LHCN-M2 (cell line): ENCODE measurements around the gene PRKG1. TPM values are rescaled to one million over a fixed set of nuclear protein-coding genes. Genes with fewer than 3 reads are reported as not detected.
"Not testable (repeated sequence)": the region's sequence is repeated elsewhere in the genome, so short reads cannot be mapped to it uniquely, and the experiment has no call there.

ENCODE experiments used
- DNase-seq: peaks from one replicate; pipeline ENCODE4 v3.0.0-alpha.2; 2012; ENCODE audit warnings: low read depth
- total RNA-seq: library from RNA; depleted of rRNA; stranded (reverse); fragments of >200 nt; gene quantifications from 2 replicates; pipeline ENCODE4 v1.2.3, GENCODE V29; 2014

PRKG1 gene
- total RNA-seq, 1 experiment from 2014 or later: 6.4 TPM

DNA sequence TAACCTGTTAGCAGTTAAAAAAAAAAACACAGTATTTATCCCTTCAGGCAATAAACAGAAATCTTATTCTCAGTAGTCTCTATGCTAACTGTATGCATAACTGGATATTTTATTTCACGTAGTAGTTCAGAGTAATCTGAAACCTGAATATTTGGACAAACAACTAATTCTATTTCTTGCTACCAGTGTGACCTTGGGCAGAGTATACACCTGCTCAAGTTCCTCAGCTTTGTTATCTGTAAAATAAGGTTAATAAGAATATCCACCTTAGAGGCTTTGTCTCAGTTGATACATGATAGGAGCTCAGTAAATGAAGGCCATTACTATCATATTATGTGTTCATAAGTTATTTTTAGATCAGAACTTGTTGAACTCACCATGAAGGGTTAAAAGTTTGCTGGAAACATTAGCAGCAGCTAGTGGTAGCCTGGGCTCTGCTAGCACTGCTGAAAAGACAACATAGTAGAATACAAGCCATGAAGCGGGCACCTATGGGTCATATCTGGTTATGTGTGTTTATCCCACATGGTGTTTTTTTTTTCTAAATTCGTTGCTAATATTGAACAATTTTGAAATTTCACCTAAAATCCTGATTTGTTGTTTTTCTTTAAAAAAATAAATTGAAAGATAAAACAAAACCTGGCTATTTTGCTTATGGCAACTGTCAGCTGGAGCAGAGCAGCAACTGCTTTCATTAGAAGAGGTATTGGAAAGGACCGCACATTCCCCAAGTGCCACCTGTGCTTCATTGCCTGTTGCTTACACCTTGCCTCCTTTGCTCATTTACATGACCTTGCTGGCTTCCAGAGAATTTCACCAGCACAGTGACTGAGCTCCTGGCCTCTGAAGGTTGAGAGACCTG, 303.0 kb downstream of the PRKG1 start:
- no peak for DNase-seq

DNA sequence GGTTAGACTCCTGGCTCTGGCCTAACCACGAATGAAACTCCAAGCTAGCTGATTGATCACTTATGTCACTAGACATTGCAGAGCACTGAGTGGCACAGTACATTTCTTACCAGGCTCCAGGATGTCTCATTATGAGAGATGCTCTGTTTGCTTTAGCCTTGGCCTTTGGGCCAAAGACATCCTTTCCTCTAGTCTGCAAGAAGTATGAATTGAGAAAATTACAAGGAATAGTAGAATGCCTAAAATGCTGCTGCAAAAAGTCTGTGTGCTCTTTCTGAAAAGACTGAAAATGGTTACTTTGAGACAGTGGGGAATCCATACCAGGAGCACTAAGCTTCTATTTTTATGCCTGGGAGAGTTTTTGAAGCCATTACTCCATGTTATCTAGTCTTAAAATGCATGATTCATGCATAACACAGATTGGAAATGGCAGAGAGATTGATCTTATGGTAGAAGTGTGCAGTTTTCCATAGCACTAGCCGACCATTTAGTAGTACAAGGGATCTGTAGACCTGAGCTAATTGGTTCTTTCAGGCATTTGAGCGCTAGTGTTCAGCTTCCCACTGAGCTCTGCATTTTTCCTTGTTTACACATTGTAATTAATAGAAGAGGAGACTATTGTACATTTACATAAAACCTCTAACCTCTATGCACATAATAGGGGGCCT, 303.8 kb downstream of the PRKG1 start:
- DNase-seq: no peak

DNA sequence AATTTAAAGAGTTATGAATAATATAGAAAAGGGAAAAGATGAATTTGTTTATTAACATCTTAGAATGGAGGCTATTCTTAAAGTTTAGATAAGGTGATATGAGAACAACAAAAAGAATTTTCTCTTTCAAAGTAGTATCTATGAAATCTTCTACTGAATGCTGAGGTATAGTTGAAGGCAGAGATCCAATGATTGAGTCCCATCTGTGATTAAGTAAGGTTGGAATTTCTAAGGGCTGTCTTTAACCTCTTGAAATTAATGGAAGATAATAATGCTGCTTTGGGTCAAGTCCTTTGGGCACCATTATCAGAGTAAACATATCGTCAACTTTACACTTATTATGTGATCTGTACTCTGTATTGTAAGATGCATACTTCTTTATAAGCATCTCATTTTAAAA, 307.9 kb downstream of the PRKG1 start:
- no peak for DNase-seq

DNA sequence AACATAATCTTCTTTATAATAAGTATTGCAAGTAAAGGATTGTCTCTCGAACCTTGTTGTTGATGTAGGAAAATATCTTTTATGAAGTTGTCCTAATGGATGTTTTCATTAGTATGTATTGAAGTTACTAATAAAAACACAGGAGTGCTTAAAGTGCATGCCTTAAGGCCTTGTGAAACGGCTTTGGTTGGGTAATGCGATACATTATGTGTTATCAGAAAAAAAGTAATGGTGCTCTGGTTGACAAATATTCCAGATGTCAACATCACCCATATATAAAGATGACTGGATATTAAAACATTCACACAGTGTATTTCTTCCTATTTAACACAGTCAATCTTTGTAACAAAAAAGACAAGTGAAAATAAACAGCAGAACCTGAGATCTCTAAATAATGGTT, 310.7 kb downstream of the PRKG1 start:
- no peak for DNase-seq

DNA sequence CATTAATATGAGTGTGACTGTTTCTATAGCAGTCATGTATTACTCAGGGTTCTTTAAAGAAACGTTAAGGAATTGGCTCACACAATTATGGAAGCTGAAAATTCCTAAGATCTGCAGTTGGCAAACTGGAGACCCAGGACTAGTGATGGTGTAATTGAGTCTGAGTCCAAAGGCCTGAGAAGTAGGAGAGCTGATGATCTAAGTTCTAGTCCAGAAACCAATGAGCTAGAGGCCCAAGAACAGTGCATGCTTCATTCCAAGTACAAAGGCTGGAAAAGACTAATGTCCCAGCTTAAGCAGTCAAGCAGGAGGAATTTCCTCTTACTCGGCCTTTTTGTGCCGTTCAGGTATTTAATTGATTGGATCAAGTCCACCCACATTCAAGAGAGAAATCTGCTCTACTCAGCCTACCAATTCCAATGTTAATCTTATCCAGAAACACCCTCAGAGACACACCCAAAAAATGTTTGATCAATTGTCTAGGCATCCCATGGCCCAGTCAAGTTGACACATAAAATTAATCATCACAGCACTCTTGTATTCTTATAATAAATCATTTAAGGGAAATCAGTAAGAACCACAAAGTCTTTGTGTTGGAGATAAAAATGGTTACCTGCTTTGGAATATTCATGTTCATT, 312.1 kb downstream of the PRKG1 start:
- DNase-seq: no peak

DNA sequence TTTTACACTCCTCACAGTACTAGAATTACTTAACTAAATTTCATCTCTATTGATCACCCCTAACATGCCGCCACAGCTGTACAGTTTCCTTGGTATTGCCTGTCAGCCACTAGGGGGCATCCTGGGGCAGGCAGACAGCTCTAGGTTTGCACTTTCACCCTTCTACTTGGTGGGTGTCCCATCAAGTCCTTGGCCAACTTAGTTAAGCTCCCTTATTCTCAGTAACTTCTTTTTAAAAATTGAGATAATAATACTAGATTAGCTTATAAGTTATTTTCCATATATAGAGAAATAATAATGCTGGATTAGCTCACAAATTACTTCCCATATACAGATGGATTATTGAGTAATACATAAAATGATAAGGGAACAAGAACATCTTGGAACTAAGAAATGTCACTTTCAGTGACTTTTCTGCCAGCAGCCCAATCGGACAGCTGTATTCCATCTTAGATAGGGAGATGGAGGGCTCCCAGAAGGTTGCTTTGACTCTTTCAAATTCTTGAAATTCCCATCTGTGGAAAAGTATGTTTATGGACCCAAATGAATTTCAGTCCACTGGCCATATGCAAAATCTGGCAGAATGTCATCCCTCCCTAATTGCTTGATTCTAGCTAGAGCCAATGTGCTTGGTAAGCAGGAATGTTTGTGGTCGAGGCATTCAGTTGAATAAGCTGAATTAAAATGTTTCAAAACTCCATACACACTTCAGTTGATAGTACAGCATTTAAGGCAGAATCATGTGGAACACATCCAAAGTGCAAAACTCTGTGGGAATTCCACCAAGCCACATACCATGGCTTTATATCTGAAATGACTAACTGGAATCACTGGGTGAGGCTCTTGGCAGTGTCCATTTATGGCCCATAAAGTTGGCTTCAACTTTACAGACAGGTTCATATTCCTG, 315.4 kb downstream of the PRKG1 start:
- peak; percentile 83 for DNase-seq

DNA sequence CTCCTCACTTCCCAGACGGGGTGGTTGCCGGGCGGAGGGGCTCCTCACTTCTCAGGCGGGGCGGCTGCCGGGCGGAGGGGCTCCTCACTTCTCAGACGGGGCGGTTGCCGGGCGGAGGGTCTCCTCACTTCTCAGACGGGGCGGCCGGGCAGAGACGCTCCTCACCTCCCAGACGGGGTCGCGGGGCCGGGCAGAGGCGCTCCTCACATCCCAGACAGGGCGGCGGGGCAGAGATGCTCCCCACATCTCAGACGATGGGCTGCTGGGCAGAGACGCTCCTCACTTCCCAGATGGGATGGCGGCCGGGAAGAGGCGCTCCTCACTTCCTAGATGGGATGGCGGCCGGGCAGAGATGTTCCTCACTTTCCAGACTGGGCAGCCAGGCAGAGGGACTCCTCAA, 318.7 kb downstream of the PRKG1 start:
- not testable (repeated sequence) for DNase-seq

DNA sequence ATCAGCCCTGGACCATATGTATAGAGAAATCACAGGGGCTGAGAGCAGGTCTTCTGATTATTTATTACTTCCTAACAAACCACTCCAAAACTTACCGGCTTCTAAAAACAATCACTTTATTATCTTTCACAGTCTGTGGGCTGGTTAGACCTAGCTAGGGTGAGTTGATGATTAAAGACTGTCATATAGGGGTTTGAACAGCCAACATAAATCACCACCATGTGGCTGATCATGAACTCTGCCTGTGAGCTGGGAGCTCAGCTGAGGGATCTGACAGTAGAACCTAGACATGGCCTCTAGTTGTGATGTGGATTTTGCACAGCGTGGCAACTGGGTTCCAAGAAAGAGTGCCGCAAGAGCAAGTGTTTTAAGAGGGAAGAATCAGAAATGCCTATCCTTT, 319.8 kb downstream of the PRKG1 start:
- DNase-seq: no peak

DNA sequence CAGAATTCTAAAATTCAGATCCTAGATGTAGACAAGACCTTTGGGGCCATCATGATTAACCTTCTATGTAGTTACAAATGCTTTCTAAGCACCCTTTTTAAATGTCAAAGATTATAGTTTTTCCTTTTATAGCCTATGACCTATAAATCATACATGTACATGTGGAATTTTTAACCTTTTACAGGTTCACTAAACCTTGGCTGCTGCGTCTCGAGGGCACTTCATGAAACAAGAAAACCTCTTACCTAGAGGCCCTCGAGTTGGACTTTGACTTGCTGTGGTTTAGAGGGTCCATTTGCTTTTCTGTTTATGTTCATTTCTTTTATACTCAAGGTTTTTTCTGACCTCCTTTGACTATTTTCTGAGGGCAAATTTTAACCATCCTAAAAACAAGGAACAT, 323.0 kb downstream of the PRKG1 start:
- DNase-seq: no peak

DNA sequence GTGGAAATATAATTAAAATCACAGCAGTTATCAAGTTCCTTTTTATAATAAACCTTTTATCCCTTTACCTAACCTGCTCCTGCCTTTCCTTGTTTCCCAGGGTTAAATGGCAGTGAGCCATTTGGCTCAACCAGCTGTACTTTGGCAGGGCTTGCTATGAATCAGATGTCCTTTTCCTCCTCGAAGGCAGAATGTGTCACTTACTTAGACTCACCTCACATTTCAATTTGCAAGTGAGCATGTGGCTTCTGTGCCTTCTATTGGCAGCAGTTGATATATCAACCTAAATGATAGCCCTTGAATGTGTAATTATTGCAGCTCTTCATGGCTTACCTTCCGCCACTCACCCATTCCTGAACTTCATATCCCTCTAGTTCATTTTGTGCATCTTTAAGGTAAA, 323.4 kb downstream of the PRKG1 start:
- DNase-seq: peak; percentile 83

DNA sequence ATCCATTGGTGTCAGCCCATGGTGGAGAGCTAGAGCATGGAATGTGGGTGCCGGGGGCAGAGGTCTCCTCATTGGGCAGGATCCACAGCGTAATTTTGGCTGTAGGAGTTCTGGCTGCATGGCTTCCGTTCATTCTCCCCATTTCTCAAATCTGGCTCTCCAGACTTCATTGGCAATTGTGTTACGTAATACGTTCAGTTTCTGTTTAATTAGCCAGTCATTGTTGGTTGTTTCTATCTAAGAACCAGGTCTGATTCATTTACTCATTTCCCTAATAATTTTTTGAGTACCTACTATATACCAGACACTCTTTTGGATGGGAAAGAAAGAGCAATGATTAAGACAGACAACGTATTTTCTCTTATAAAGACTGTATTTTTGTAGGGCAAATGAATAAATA, 325.6 kb downstream of the PRKG1 start:
- DNase-seq: no peak

DNA sequence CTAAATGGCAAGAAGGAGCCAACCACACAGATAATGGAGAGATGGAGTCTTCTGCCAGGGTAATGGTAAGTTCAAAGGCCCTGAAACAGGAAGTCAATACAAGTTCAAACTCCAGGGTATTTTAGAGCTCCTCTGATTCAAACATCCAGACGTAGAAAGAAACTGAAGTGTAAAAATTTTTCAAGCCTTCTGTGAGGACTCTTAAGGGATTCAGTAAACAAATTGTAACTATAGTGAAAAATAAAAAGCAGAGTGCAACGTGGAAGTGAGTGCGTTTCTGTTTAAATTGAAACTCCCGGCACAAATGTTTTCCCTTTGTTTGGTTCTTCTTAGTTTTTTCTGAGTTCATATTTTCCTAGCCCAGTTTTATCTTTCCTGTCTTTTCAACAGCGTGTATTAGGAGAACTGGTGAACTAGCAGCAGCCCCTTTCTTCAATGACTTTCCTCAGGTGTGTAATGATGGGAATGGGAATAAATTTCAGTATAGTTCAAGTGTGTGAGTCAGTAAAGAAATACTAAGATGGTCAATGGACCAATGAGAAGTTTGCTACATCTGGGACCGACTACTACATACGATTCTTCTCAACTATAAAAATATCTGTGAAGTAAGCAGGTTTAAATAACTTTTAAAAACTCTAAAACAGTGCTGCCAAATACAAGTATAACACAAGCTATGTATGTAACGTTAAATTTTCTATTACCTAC, 326.3 kb downstream of the PRKG1 start:
- no peak for DNase-seq

DNA sequence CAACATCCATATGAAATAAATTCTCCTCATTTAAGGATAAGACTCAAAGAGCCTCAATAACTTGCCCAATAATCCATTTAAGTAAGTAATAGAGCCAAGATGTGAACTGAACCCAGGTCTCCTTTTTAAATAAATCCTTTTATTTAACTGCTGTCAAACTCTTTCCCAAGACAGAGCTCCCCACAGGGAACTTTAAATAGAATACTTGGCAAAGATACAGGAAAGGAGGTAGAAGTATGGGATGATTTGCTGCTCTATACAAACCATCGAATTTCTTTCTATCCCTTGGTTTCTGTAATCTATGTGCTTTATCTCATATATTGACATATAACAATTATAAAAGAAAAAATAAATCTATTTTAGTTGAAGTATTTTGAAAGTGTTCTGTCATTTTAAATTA, 329.2 kb downstream of the PRKG1 start:
- no peak for DNase-seq

DNA sequence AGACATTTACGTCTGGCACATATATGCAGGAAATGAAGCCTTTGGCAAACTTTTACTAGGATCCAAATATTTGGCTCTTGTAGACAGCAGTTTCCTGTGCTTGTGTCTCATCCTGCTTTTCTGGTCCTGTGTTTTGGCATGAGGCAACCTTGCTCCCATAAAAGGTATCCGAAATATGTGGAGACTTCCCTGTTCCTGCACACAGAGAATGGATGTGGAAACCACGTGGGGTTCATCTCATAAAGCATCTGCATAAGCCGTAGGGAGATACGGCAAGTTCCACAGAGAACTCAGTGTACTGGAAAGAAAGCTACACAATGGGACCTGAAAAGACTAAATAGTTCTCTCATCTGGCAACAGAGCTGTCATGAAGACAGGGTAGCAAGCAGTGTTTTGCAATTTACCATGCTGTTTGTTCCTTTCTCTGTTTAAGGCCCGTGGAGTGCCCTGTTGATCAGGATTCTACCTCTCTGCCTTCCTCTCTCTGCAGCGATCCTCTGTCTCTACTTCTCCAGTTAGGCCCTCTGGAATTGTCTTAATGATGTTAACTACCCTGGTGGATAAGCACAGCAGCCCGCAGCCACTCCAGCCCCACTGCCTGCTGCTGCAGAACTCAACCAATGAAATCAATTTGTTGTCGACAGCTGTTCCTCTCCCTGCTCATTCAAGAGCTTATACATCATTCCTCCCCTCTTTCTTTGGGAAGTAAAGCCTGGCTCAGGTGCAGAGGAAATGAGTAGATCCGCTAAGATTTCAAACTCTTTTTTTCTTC, 331.5 kb downstream of the PRKG1 start:
- DNase-seq: no peak

DNA sequence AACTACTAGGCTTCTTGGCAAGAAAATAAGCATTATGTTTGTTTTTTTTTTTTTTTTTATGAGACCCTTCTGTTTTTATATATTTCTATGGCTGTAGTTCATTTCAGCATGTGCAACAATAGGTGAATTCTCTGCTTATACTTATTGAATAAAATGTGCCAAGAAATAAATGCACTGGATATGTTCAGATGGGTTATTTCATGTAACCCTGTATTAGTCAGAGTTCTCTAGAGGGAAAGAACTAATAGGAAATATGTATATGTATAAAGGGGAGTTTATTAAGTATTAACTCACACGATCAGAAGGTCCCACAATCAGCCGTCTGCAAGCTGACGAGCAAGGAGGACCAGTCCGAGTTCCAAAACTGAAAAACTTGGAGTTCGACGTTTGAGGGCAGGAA, 332.3 kb downstream of the PRKG1 start:
- DNase-seq: no peak

DNA sequence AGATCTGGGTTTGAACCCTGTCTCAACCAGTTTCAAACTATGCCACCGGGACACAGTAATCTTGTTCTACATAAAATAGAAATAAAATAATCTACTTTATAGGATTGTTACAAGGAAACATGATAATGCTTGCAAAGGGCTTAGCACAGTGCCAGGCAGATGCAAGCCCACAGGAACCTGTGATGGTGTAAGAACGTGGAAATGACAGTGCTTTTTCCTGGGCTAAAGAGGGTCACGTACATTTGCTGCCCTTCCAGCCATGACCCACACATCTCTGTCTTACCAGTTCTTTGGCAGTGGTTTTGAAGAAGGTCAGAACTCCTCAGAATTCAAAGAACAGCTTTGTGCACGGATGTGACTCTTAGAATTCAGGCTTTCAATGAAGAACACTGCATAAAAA, 342.2 kb downstream of the PRKG1 start:
- DNase-seq: no peak

DNA sequence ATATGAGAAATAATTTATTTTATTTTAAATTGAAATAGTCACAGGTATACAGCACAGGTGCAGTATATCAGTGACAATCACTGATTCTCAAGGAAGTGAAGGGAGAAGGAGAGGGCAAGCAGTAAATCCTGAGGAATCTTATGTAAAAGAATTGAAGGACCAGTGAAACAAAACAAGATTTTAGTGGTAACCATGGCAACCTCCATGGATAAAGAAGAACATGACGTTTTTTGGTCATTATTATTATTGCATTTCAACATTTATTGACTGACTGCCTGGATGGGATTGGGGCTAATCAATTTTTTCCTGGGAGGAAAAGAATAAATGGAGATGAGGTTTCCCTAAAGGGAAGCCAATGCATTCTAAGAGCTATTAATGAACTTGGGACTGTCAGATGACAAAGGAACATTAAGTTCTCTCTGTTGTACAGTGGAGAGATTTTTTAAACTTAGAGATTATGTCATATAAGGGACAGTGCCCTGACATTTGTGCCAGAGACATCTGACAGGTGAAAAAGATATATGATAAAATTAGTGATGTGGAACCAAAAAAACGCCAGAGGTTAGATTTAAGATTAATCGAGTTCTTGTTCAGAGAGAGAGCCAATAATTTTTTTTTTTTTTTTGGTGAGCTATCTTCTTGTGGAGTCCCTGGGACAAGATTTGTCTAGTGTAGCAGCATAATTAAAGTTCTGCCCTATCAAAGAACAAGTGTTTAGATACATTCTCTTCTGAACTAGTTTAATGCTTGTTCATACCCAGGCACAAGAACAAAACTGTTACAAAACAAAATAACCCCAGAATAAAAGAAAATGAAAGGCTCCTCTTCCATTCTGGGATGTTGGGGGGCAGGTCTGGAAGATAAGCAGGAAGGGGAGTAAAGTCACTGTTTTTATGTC, 345.2 kb downstream of the PRKG1 start:
- DNase-seq: no peak

DNA sequence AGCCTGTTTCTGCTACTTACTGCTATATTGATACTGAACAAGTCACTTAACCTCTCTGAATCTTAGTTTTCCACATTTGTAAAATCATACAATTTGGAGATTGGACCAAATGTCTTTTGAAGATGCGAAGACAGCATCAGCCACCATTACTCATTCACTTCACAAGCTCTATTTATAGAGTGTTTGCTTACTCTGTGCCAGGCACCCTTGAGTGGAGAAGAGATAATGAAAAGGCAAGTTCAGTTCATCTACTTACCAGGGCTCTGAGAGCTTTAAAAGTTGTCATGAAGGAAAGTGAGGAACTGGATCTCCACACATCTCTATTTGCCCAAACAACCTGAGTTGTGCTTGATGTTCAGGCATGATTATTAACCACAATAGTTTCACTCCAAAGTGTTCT, 347.6 kb downstream of the PRKG1 start:
- DNase-seq: no peak
